ENCODE measurements around the gene ATP5PO.

GRCh38 chr21:33886321-33886720, 29.3 kb downstream of the ATP5PO start:
- TF ChIP-seq ZNF565 (CRISPR knock-in tag; conservative IDR thresholded peaks at IDR 0.05; ENCODE audit: low read depth) (no peak), ZFP30 (CRISPR knock-in tag; IDR thresholded peaks at IDR 0.05) (no peak), ARNTL (CRISPR knock-in tag; IDR thresholded peaks at IDR 0.05; ENCODE audit: borderline replicate concordance, low read depth) (no peak), POU6F1 (CRISPR knock-in tag; IDR thresholded peaks at IDR 0.05; ENCODE audit: borderline replicate concordance, low read depth) (no peak), ZNF70 (CRISPR knock-in tag; IDR thresholded peaks at IDR 0.05) (no peak), TSHZ2 (CRISPR knock-in tag; IDR thresholded peaks at IDR 0.05) (no peak), OSR1 (CRISPR knock-in tag; IDR thresholded peaks at IDR 0.05) (no peak), CSDC2 (CRISPR knock-in tag; IDR thresholded peaks at IDR 0.05) (no peak), ZC3H10 (CRISPR knock-in tag; IDR thresholded peaks at IDR 0.05) (no peak), CSRNP3 (CRISPR knock-in tag; IDR thresholded peaks at IDR 0.05) (no peak), ESRRG (CRISPR knock-in tag; IDR thresholded peaks at IDR 0.05) (no peak), CREB5 (CRISPR knock-in tag; IDR thresholded peaks at IDR 0.05; ENCODE audit: low read depth) (no peak)

All from SK-N-SH treated with all-trans-retinoic acid at 6 μM for 48 hours (cell line).